Astrocyte (in vitro differentiated cells and primary cell): ENCODE data around the gene IMPDH1.

ENCODE experiments used
- CTCF ChIP-seq: IDR thresholded peaks from 2 replicates; pipeline ENCODE4 v1.5.1; 2011; ENCODE audit warnings: low read depth, mild to moderate bottlenecking, inconsistent platforms, low read length, moderate library complexity; ENCODE audit not compliant: insufficient read depth
- EZH2 ChIP-seq: IDR thresholded peaks from 2 replicates; pipeline ENCODE4 v1.6.1; 2012; ENCODE audit warnings: mild to moderate bottlenecking, low read length, inconsistent platforms; ENCODE audit not compliant: insufficient read depth

GRCh38 chr7:128351296-128352152, 58.3 kb downstream of the IMPDH1 start:
- TF ChIP-seq CTCF (no peak), EZH2 (peak; percentile 81)
